HL-60/S4 treated with phorbol 12-myristate 13-acetate at 8.2 ng/mL for 4 days and 3 days (cell line): Measurements from ENCODE around the gene MT1E.

Experiments
- in situ Hi-C: fragments of 300-500 bp; cut with MboI; formaldehyde crosslinking; loops from 2 replicates; pipeline ENCODE4 v1.15.0; 2022; ENCODE audit warnings: low sequenced_read_pairs

The MT1E gene

DNA sequence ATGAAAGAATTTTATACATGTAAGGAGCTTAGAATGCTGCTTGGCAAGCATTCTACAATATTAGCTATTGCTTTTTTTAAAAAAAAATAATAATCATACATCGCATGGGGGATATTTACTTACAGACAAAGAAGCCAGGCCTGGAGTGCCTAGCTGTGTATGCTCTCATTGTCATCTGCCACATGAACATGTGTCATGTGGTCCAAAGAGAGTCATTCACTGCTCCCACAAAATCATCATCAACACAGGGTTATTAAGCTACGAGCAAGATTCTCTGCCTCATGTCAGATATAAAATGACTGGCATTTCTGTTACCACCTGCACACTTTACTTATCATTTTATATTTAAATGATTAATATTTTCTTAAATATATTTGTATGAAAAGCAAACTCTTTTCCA lies 1.9 kb upstream of the MT1E start:
- in situ Hi-C loops, result no loop called here

DNA sequence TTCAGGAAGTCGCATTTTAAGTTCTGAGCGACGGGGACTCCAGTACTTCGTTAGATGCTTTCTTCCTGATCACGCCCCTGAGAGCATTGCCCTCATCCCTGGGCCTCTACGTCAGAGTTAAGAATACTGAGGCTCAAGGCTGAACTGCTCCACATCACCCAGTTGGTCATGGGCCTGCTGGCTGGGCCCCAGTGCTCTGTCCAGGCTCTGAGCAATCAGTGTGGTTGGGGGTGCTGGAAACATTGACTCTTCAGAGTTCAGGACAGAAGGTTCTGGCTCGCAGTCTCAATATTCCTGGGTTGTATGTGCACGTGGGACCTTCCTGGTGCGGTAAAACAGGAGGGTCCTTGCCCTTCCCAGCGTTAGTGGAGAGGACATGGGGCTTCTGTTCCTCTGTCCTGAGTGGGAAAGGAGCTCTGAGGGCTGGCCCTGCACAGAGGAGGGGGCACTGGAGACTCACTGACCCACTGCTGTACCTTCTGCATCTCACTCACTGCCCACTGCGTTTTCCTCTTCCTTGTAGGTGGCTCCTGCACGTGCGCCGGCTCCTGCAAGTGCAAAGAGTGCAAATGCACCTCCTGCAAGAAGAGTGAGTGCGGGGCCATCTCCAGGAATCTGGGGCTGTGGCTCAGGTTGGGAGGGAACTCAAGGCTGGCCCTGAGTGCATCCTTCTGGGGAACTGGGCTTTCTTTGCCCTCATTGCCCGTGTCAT lies 518 bp downstream of the MT1E start:
- in situ Hi-C loops, result no loop called here

DNA sequence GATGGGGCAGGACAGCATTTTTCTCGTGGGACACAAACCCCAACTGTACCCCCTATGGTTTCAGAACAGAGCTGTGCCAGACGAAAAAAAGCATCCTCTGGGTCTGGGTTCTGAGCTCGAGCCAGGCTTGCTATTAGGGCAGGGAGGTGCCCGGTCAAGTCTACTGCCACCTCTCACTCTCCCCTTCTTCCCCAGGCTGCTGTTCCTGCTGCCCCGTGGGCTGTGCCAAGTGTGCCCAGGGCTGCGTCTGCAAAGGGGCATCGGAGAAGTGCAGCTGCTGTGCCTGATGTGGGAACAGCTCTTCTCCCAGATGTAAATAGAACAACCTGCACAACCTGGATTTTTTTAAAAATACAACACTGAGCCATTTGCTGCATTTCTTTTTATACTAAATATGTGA lies 1.1 kb downstream of the MT1E start:
- in situ Hi-C loops, result no loop called here

DNA sequence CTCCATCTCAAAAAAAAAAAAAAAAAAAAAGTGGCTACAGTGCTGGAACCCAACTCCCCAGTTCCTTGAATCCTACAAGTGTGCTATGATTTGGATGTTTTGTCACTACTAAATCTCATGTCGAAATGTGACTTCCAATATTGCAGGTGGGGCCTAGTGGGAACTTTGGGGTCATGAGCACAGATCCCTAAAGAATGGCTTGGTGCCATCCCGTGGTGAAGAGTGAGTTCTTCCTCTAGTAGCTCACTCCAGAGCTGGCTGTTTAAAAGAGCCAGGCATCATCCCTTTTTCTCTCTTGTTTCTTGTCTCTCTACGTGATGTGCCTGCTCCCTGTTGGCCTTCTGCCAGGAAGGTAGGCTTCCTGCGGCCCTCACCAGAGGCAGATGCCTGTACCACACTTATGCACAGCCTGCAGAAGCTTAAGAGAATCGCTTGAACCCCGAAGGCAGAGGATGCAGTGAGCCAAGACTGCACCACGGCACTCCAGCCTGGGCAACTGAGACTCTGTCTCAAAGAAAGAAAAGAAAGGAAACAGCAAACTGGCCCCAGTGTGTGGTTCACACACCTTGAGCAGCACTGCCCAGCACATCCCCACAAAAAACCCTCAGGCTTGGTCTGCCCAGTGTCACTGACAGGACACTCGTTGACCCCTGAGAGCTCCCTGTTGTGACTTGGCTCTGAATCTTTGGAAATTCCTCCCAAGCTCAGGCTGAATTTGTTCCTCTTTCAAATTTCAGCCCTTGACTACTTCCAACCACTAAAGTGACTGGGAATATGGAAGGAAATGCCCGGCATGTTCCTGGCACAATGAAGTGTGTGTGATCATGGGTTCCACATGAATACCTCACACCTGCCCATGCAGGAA lies 3.1 kb downstream of the MT1E start:
- in situ Hi-C loops, result no loop called here

DNA sequence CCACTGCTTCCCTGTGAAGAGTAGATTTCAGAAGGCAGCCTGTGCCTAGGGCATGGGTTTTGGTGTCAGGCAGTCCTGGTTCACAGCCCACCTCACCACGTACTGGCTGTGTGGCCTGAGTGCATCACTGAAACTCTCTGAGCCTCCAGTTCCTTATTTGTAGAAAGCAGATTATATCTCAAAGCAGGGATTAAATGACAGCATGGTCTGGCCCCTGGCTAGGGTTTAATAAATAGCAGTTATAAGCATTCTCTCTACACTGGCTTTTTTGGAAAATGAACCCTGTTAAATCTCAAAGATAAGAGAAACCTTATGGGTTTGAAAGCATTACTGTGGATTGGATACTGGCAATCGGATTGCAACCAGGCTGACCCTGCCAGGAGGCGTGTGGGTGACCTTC lies 4.0 kb downstream of the MT1E start:
- in situ Hi-C loops, result no loop called here

DNA sequence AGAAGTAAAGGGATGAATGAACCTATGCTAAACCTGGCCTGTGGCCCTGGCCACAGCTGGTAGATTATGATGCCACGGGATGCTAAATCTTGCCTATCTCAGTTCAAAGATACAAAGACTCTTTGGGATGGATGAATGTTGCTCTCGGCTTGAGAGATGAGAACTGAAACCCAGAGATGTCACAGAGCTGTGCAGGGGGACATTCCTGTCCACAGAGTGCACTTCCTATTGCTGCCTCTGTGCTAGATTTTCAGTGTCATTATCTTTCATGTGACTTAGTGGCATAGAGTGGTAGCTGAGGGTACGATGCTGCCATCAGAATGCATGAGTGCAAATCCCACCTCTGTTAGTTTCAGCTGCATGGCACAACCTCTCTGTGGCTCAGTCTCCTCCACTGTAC lies 4.6 kb downstream of the MT1E start:
- in situ Hi-C loops, result no loop called here

GRCh38 chr16:56631197-56631596 lies 5.6 kb downstream of the MT1E start:
- in situ Hi-C loops, result no loop called here

GRCh38 chr16:56631832-56632155 lies 6.2 kb downstream of the MT1E start:
- in situ Hi-C loops, result no loop called here

DNA sequence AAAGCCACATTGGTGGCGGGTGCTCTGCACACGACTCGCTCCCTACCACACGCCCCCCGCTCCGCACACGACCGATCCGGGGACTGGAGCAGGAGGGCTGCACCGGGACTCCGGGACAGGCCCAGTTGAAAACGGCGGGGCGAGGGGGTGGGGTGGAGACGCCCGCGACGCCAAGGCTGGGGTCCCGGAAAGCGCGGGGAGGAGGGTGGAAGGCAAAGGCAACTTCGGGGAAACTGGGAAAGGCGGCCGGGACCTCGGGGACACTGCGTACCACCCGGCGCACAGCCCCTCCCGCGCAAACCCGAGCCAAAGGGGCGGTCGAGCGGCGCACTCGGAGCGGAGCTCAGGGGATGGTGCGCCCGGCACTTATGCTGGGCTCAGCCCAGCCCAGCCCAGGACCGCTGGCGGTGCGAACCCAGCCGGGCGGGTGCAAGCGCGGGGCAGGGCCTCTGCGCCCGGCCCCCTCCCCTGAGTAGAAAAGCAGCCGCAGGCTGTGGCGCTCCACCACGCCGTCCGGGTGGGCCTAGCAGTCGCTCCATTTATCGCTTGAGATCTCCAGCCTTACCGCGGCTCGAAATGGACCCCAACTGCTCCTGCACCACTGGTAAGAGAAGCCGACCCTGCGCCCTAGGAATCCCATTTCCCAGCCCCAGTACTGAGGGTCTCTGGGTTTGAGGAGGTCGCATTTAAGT lies 6.7 kb downstream of the MT1E start, which contains the start of gene MT1M:
Gene MT1M (plus strand): TSS at position 504 of the 692 bp plus-strand sequence. CDS start 73 bp downstream, at position 577.
- in situ Hi-C loops, result no loop called here

DNA sequence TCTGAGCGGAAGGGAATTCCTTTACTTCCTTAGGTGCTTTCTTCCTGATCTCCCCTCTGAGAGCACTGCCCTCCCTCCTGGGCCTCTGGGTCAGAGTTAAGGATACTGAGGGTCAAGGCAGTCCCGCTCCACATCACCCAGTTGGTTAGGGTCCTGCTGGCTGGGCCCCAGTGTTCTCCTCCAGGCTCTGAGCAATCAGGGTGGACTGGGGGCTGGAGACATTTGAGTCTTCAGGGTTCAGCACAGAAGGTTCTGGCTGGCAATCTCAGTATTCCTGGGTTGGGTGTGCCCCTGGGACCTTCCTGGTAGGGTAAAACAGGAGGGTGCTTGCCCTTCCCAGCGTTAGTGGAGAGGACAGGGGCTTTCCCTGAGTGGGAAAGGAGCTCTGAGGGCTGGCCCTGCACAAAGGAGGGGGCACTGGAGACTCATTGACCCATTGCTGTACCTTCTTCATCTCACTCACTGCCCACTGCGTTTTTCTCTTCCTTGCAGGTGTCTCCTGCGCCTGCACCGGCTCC lies 7.3 kb downstream of the MT1E start:
- in situ Hi-C loops, result no loop called here

GRCh38 chr16:56633535-56633934 lies 8.0 kb downstream of the MT1E start:
- in situ Hi-C loops, result no loop called here

DNA sequence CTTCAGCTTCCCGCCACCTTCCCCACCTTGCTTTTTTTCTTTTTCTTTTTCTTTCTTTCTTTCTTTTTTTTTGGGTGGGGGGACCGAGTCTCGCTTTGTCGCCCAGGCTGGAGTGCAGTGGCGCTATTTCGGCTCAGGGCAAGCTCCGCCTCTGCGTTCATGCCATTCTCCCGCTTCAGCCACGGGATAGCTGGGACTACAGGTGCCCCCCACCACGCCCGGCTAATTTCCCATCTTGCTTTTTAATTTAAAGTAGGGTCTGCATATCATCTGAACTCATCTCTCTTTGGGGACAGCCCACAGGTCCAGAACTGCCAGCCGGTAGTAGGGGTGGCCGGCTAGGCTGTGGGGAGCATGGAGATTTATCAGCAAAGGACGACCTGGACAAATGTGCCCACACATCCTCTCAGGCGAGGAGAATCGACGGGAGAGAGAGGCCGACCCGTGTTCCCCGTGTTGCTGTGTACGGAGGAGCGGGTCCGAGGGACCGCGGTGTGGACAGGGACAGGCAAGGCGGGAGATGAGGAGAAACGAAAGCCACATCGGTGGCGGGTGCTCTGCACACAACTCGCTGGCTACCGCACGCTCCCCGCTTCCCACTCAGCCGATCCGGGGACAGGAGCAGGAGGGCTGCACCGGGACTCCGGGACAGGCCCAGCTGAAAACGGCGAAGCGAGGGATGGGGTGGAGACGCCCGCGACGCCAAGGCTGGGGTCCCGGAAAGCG lies 9.3 kb downstream of the MT1E start:
- in situ Hi-C loops, result no loop called here

GRCh38 chr16:56635441-56635967 lies 9.9 kb downstream of the MT1E start:
- in situ Hi-C loops, result no loop called here

- in situ Hi-C loops, result no loop called here
These were observed 11.2 kb downstream of the MT1E start for GRCh38 chr16:56636616-56637413.

- in situ Hi-C loops, result no loop called here
These were observed 12.5 kb downstream of the MT1E start, which contains the start of gene MT1A for GRCh38 chr16:56637814-56638750. Gene MT1A, plus strand, starts transcription at chr16:56638666. Its CDS starts 73 bp downstream, at chr16:56638739.

DNA sequence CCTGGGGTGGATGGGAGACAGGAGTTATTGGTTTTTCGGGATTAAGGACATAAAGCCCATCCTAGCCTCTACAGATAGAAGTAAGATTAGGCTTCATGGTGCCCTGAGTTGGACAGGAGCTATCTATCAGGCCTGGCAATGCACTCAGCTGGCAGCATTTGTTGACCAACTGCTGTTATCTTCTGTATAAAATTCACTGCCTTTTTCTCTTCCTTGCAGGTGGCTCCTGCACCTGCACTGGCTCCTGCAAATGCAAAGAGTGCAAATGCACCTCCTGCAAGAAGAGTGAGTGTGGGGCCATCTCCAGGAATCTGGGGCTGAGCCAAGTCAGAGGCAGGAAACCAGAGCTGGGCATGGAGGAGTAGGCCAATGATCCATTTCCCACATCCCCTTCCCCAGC lies 13.5 kb downstream of the MT1E start:
- in situ Hi-C loops, result no loop called here

- in situ Hi-C loops, result no loop called here
These were observed 14.5 kb downstream of the MT1E start for GRCh38 chr16:56640076-56640475.

DNA sequence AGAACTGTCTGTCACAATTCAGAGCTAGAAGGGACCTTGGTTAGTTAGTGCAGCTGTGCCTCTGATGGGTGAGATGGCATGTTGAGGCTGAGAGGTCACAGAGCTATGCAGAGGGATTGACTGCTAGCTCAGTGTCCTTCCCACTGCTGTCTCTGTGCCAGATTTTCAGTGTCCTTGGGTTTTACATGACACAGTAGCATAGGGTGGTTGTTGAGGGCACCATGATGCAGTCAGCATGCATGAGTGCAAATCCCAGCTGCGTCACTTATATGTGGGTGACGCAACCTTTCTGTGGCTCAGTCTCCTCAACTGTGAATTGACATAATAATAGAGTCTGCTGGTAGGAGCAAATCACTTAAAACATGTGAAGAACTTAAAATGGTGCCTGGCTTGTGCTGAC lies 15.6 kb downstream of the MT1E start:
- in situ Hi-C loops, result no loop called here
